Amniotic epithelial cell (primary cell): ENCODE results near the gene SCAF4.

ENCODE experiments used
- DNase-seq: peaks from one replicate; pipeline ENCODE4 v3.0.0-alpha.2; 2010; ENCODE audit warnings: low read depth

SCAF4 gene

GRCh38 chr21:31711326-31711725 is 20.6 kb downstream of the SCAF4 start:
- DNase-seq, result no peak

- peak; percentile 19 for DNase-seq
Observed at GRCh38 chr21:31710586-31710985, 21.3 kb downstream of the SCAF4 start.

DNA sequence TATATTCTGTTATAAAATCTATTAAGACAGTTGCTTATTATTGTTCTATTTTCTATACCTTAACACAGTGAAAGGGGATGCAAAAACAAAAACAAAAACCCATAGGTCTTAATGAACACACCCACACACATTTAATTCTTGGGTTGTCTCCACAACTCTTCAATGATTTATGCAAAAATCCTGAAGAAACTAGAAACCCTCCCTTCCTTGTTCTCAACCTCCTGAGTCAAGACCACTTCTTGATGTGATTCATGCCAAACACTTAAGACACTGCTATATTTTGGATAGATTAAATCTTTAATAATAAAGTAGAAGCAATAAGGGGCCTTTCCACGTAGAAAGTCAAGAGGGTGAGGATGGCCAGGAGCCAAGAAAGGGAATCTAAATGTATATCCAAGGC is 23.4 kb downstream of the SCAF4 start:
- peak; percentile 35 for DNase-seq

DNA sequence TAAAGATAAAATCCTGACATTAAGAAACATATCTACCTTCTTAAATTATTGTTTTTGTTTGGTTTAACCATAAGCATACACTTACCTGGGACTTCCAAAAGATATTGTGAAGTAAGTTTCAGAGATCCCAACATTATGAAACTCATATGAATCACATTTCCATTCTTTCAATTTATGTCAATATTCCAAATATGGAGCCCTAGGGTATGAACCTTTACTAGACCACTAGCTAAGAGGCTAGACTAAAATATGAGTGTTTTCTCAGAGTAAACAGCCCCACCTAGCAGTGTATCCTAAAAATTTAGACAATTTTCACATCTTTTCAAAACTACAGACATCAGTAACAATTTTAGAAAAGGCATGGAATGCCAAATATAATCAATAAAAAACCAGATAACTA is 24.4 kb downstream of the SCAF4 start:
- no peak for DNase-seq

DNA sequence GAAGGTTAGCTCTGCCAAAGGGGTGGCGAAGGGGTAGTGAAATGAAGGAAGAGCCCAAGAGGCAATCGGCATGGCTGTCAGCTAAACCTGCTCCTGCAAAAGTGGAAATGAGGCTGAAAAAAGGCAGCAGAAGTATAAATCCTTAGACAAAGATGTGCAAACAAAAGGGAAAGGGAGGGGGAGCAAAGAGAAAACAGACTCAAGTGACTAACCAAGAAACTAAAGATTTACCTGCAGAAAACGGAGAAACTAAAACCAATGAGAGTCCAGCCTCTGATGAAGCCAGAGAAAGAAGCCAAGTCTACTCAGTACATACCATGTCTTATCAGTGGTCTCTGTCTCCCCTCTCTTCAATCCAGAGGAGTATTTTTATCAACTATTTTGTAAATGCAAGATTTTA is 25.4 kb downstream of the SCAF4 start:
- no peak for DNase-seq

- no peak for DNase-seq
Observed at GRCh38 chr21:31700040-31700439, 31.9 kb downstream of the SCAF4 start.

DNA sequence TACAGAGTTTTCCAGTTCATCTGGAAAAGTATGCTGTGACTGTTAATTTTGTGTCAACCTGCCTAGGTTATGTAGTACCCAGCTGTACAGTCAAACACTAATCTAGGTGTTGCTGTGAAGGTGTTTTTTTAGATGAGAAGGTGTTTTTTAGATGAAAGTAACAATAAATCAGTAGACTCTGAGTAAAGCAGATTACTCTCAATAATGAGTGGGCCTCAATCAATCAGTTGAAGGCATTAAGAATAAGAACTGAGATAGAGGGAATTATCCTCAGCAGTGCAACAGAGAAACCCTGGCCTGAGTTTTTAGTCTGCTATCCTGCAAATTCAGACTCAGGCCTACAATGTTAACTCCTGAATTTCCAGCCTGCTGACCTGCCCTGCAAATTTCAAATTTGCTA is 33.5 kb downstream of the SCAF4 start:
- DNase-seq, result no peak

- DNase-seq, result no peak
Observed at GRCh38 chr21:31696424-31696823, 35.5 kb downstream of the SCAF4 start.

DNA sequence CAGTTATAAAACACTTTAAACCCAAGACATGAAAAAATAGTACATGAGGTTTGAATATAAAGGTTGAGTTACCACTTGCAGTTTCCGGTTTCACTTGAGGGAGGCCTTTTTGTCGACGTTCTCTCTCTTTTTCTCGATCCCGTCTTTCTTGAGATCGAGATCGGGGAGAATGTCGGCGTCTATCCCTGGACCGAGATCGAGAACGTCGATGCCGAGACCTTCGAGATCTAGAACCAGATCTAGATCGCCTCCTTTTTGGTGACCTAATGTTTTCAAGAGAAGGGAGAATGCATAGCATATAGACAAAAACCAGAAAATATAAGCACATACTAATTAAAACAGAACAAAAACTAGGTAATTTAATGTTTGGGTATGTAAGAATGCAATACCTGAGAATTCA is 38.7 kb downstream of the SCAF4 start:
- DNase-seq, result no peak

GRCh38 chr21:31688603-31689368 is 43.1 kb downstream of the SCAF4 start:
- DNase-seq, result no peak

GRCh38 chr21:31687108-31687507 is 44.8 kb downstream of the SCAF4 start:
- no peak for DNase-seq

GRCh38 chr21:31686272-31686915 is 45.5 kb downstream of the SCAF4 start:
- no peak for DNase-seq

- no peak for DNase-seq
Observed at GRCh38 chr21:31684918-31685317, 47.0 kb downstream of the SCAF4 start.

DNA sequence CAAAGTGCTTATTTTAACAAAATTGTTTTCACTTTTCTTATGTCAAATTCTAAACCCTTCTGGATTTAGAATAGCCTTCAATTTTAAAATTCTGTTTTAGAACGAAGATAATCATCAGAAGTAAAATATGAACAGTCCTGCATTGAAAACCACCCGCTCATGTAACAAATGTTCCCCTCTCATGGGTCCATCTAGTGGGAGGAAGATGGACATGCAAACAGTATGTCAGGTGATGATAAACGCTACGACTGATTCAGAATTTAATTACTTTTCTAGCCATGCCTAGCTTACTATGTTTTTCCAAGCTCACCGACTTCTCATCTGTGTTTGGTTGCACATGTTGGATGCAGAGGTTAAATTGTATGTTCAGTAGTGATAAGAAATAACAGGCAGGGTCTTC is 48.9 kb downstream of the SCAF4 start:
- no peak for DNase-seq

GRCh38 chr21:31682620-31683019 is 49.3 kb downstream of the SCAF4 start:
- no peak for DNase-seq

GRCh38 chr21:31678478-31678877 is 53.4 kb downstream of the SCAF4 start:
- DNase-seq, result no peak

DNA sequence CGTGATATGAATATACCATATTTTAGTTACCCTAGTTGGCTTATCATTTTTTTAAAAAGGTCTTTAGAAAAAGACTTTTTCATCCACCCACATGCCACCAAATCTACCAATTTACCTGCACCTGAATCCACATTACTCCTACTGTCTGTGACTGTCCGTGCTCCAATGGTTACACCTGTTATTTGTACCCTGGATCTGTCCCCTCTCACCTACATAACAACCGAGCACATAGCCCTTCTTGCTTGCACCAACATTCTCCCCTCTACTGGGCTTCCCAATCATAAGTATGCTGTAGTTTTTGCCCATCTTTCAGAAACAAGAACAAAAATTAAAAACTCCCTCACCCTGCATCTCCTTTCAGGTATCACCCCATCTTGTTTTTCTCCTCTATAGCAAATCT is 54.9 kb downstream of the SCAF4 start:
- no peak for DNase-seq

DNA sequence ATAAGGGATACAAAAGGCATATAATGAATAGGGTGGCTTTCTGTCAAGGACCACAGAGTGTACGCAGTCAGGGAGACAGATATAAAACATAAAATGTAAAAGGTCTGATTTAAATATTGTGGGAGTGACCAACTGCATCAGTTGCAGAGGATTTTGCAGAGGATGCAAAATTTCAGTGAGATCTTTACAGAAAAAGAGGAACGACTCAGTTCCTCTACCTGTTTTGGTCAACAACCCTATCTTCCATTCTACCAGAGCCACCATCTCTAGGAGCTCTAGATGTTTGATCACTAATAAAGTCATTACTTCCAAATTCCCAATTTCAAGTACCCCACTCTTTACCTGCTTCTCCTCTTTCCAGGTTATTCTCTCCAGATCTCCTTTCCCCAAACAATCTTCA is 56.0 kb downstream of the SCAF4 start:
- no peak for DNase-seq

DNA sequence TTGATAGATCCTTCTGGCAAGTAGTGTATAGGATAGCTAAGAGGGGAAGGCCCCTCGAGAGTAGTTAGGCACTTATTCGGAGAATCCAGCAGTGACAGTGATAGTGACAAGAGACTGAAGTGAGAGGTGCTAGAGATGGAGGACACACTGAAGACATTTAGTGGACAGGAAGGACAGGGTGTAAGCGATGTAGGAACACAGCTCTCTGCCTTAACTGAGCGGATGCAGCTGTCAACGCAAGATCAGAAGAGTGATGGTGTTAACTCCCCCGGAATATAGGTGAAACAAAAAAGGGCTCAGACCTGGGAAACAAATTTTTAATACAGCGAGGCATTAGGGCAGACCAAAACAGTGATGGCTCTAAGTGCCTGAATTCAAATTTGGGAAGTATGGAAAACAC is 56.6 kb downstream of the SCAF4 start:
- DNase-seq, result no peak

DNA sequence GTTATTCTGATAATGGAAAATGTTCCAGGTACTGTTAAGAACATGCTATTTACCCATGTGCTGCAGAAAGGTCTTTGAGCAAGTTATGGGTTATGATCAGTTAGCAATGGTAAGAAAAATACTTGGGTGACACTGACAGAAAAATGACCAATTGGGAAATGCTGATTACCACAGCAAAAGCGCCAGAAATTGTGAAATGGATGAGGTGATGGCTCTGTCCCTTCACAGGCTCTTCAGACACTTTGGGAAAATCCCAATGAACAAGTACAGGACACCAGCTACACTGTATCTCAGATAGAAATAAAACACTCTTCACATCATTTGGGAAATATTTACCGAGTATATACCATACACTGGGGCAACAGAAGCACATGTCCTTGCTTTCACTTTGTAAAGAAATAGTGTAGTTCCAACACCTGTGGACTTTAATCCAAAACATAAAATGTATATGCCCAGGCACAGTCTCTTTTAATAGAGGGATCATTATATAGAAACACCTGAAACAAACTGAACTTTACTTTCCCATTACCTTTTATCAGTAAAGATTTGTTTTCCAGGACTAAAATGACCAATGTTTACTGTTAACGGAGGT is 58.5 kb downstream of the SCAF4 start:
- DNase-seq, result no peak

- DNase-seq, result no peak
Observed at GRCh38 chr21:31671931-31672330, 60.0 kb downstream of the SCAF4 start.

- no peak for DNase-seq
Observed at GRCh38 chr21:31671146-31671716, 60.7 kb downstream of the SCAF4 start.

DNA sequence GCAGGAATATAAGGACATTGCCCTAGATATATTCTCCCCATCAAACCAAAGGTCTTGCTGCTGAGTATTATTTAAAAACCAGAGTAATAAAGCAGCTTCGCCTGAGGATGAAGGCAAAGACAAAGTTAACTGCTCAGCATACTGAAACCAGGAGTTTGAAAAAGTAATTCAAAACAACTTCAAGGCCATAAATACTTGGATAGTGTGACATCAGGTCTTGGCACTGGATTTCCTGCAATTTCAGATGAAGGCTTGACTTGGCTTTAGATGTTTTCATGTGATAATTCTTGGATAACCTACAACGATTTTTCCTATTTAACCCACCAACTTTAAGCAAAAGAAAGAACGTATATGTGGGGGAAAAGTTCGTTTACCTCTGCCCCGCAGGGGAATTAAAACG is 61.8 kb downstream of the SCAF4 start:
- peak; percentile 15 for DNase-seq
